Activated CD4-positive, CD25-positive, alpha-beta regulatory T cell (primary cell): ENCODE data around the gene LRMDA.

ENCODE experiments used
- DNase-seq, 4 experiments: peaks; one replicate each; lab custom pipeline; 2025; lab: John Stamatoyannopoulos, UW

LRMDA gene

GRCh38 chr10:75542084-75542483, 110.7 kb downstream of the LRMDA start:
- DNase-seq, result no peak

- DNase-seq, result no peak
Measured at GRCh38 chr10:75542906-75543305, 111.5 kb downstream of the LRMDA start.

- no peak for DNase-seq
Measured at GRCh38 chr10:75544386-75544785, 113.0 kb downstream of the LRMDA start.

GRCh38 chr10:75544993-75545706, 113.7 kb downstream of the LRMDA start:
- no peak for DNase-seq

GRCh38 chr10:75546004-75546403, 114.6 kb downstream of the LRMDA start:
- DNase-seq, result no peak

- DNase-seq, result no peak
Measured at GRCh38 chr10:75547391-75548298, 116.2 kb downstream of the LRMDA start.

- no peak for DNase-seq
Measured at GRCh38 chr10:75548356-75548755, 116.9 kb downstream of the LRMDA start.

- DNase-seq, result no peak
Measured at GRCh38 chr10:75550191-75550590, 118.8 kb downstream of the LRMDA start.

GRCh38 chr10:75552171-75552570, 120.7 kb downstream of the LRMDA start:
- DNase-seq, result no peak

- DNase-seq, result no peak
Measured at GRCh38 chr10:75553550-75553949, 122.1 kb downstream of the LRMDA start.

- DNase-seq, result no peak
Measured at GRCh38 chr10:75555323-75555722, 123.9 kb downstream of the LRMDA start.

GRCh38 chr10:75556320-75556719, 124.9 kb downstream of the LRMDA start:
- DNase-seq, result no peak

GRCh38 chr10:75565286-75566251, 134.1 kb downstream of the LRMDA start:
- no peak for DNase-seq

- no peak for DNase-seq
Measured at GRCh38 chr10:75568450-75569130, 137.2 kb downstream of the LRMDA start.

GRCh38 chr10:75569506-75569905, 138.1 kb downstream of the LRMDA start:
- no peak for DNase-seq

- DNase-seq, result no peak
Measured at GRCh38 chr10:75572478-75572877, 141.1 kb downstream of the LRMDA start.

GRCh38 chr10:75575940-75576339, 144.5 kb downstream of the LRMDA start:
- no peak for DNase-seq

GRCh38 chr10:75582102-75582501, 150.7 kb downstream of the LRMDA start:
- no peak for DNase-seq

- no peak for DNase-seq
Measured at GRCh38 chr10:75585294-75585693, 153.9 kb downstream of the LRMDA start.

- no peak for DNase-seq
Measured at GRCh38 chr10:75586814-75587213, 155.4 kb downstream of the LRMDA start.

GRCh38 chr10:75588031-75588430, 156.6 kb downstream of the LRMDA start:
- DNase-seq, result no peak
